HepG2 (cell line): ENCODE results near the gene PRDM10. TPM values are rescaled to one million over a fixed set of nuclear protein-coding genes. Genes with fewer than 3 reads are reported as not detected.

ENCODE experiments used
- ATF7-NPFF ChIP-seq: sonication (generic); formaldehyde crosslinking; IDR thresholded peaks from 2 replicates; pipeline ENCODE4 v1.8.1; 2023; ENCODE audit warnings: mild to moderate bottlenecking, low read depth, missing genetic modification reagents, moderate library complexity
- GATAD1 ChIP-seq: IDR thresholded peaks from 2 replicates; pipeline ENCODE4 v1.6.1; 2016; ENCODE audit warnings: missing genetic modification reagents, missing compliant biosample characterization
- HBP1 ChIP-seq: IDR thresholded peaks from 2 replicates; pipeline ENCODE4 v1.6.1; 2016; ENCODE audit warnings: low read depth, control low read depth
- KMT2B ChIP-seq: IDR thresholded peaks from 2 replicates; pipeline ENCODE4 v1.6.1; 2016; ENCODE audit warnings: missing genetic modification reagents, missing compliant biosample characterization
- NCOA1 ChIP-seq: sonication (generic); formaldehyde crosslinking; IDR thresholded peaks from 2 replicates; pipeline ENCODE4 v1.9.0; 2021; ENCODE audit warnings: missing genetic modification reagents
- NFAT5 ChIP-seq: sonication (generic); formaldehyde crosslinking; IDR thresholded peaks from 2 replicates; pipeline ENCODE4 v1.4.0; 2020; ENCODE audit warnings: missing genetic modification reagents
- PCBP2 ChIP-seq: fragments of 200-400 bp; formaldehyde crosslinking; optimal IDR thresholded peaks from 2 replicates; pipeline ENCODE3; 2018; ENCODE audit warnings: low read length, low read depth; ENCODE audit not compliant: poor library complexity, severe bottlenecking
- PRDM10 ChIP-seq: sonication (generic); formaldehyde crosslinking; IDR thresholded peaks from 2 replicates; pipeline ENCODE4 v1.4.0; 2020; ENCODE audit warnings: low read depth, missing genetic modification reagents
- RBM39 ChIP-seq: fragments of 200-400 bp; formaldehyde crosslinking; IDR thresholded peaks from one replicate; pipeline ENCODE4 v1.6.1; 2018; ENCODE audit warnings: antibody characterized with exemption, mild to moderate bottlenecking, low read depth, low read length; ENCODE audit not compliant: poor library complexity, severe bottlenecking
- RNF219 ChIP-seq: sonication (generic); formaldehyde crosslinking; IDR thresholded peaks from 2 replicates; pipeline ENCODE4 v1.5.0; 2020; ENCODE audit warnings: mild to moderate bottlenecking, missing genetic modification reagents
- SATB2 ChIP-seq: sonication (generic); formaldehyde crosslinking; IDR thresholded peaks from 2 replicates; pipeline ENCODE4 v1.5.0; 2020; ENCODE audit warnings: missing genetic modification reagents
- SNAPC2 ChIP-seq: sonication (generic); formaldehyde crosslinking; IDR thresholded peaks from 2 replicates; pipeline ENCODE4 v1.8.1; 2022; ENCODE audit warnings: mild to moderate bottlenecking, missing genetic modification reagents
- SYNCRIP ChIP-seq: fragments of 200-400 bp; formaldehyde crosslinking; IDR thresholded peaks from 2 replicates; pipeline ENCODE4 v1.6.1; 2018; ENCODE audit warnings: mild to moderate bottlenecking, low read depth, low read length; ENCODE audit not compliant: insufficient read depth
- ZFP41 ChIP-seq: sonication (generic); formaldehyde crosslinking; IDR thresholded peaks from 2 replicates; pipeline ENCODE4 v1.4.0; 2020; ENCODE audit warnings: mild to moderate bottlenecking, missing genetic modification reagents, borderline replicate concordance
- ZNF614 ChIP-seq: IDR thresholded peaks from 2 replicates; pipeline ENCODE4 v1.6.1; 2018; ENCODE audit warnings: missing biosample characterization, missing genetic modification reagents, inconsistent platforms, borderline replicate concordance
- ZNF773 ChIP-seq: sonication (generic); formaldehyde crosslinking; IDR thresholded peaks from 2 replicates; pipeline ENCODE4 v1.4.0; 2020; ENCODE audit warnings: missing genetic modification reagents, borderline replicate concordance
- ZSCAN22 ChIP-seq: sonication (generic); formaldehyde crosslinking; IDR thresholded peaks from 2 replicates; pipeline ENCODE4 v1.4.0; 2020; ENCODE audit warnings: mild to moderate bottlenecking, missing genetic modification reagents
- ZSCAN29 ChIP-seq: sonication (generic); formaldehyde crosslinking; conservative IDR thresholded peaks from 2 replicates; pipeline ENCODE4 v1.4.0; 2020; ENCODE audit warnings: mild to moderate bottlenecking, missing genetic modification reagents
- polyA plus RNA-seq, 8 experiments: library from polyadenylated mRNA; depleted of rRNA in 3 of 8; stranded (reverse) in 7 of 8; unstranded in 1 of 8; fragments of >200 nt; fragmentation: Illumina TruSeq in 4 of 8; extraction: Trizol in 4 of 8; gene quantifications; 2 replicates each; pipeline versions ENCODE4 v1.2.1 to v1.2.3, GENCODE V29; 2011 to 2016; ENCODE audit warnings: low read depth in 4 of 8, missing spikeins in 1 of 8, mixed read lengths in 1 of 8; ENCODE audit not compliant: insufficient read depth in 1 of 8
- total RNA-seq, 5 experiments: library from RNA; depleted of rRNA; stranded (reverse); fragments of >200 nt; fragmentation: Illumina TruSeq; extraction: Trizol; gene quantifications; 2 replicates each; pipeline ENCODE4 v1.2.3, GENCODE V29; 2016; ENCODE audit warnings: low read depth in 1 of 5

Gene PRDM10
- total and polyA plus RNA-seq, 2 of the 13 experiments (the other 11 are each of a cell fraction or from before 2014, with no cell fraction given): 5.7 to 5.8 TPM

GRCh38 chr11:129995163-129995562 is 7.5 kb downstream of the PRDM10 start (continued):
- peak; percentile 46; the same call in 1 of the 2 replicates for TF ChIP-seq PRDM10 (CRISPR knock-in tag)
- TF ChIP-seq ZSCAN22 (CRISPR knock-in tag): no peak
- no peak for TF ChIP-seq ZSCAN29 (CRISPR knock-in tag)
- no peak for TF ChIP-seq RNF219
- no peak for TF ChIP-seq SNAPC2 (CRISPR knock-in tag)
- no peak for TF ChIP-seq NFAT5 (CRISPR knock-in tag)
- TF ChIP-seq RBM39: no peak
- TF ChIP-seq HBP1: no peak
- TF ChIP-seq SATB2: no peak
- no peak for TF ChIP-seq KMT2B (CRISPR knock-in tag)
- TF ChIP-seq SYNCRIP: no peak
- TF ChIP-seq PCBP2: no peak
- no peak for TF ChIP-seq ATF7-NPFF (CRISPR knock-in tag)
- no peak for TF ChIP-seq ZFP41 (CRISPR knock-in tag)
- no peak for TF ChIP-seq ZNF614 (CRISPR knock-in tag)
- TF ChIP-seq GATAD1 (CRISPR knock-in tag): no peak
- no peak for TF ChIP-seq ZNF773 (CRISPR knock-in tag)
- TF ChIP-seq NCOA1 (CRISPR knock-in tag): no peak
